Caco-2 (cell line): ENCODE measurements around the gene UCHL5. TPM values are rescaled to one million over a fixed set of nuclear protein-coding genes. Genes with fewer than 3 reads are reported as not detected.

Source experiments
- BruUV-seq: library from RNA; stranded (reverse); fragments of 400-500 nt; replicated peaks from 2 replicates; lab custom pipeline; 2021; lab: Mats Ljungman, UMichigan
- CTCF ChIA-PET: fragments of 300-600 bp; sonication (Branson Sonifier 250); formaldehyde crosslinking; loops from one replicate; lab custom pipeline; 2022; ENCODE audit warnings: antibody characterized with exemption; lab: Charles Lee
- POLR2A ChIA-PET: fragments of 300-600 bp; sonication (Branson Sonifier 250); formaldehyde crosslinking; loops from one replicate; lab custom pipeline; 2022; ENCODE audit warnings: antibody characterized with exemption; lab: Charles Lee
- DNase-seq, 2 experiments: peaks; one replicate each; pipeline versions ENCODE4 v3.0.0 to v3.0.0-alpha.2; 2020 to 2022
- H3K27me3 ChIP-seq: replicated peaks from 2 replicates; pipeline ENCODE4 v1.6.0; 2011; ENCODE audit warnings: low read length; ENCODE audit not compliant: control insufficient read depth, insufficient read depth
- H3K36me3 ChIP-seq: 2 replicates; pipeline ENCODE4 v1.5.1; 2011; ENCODE audit warnings: low read length; ENCODE audit not compliant: control insufficient read depth, insufficient read depth
- H3K4me1 ChIP-seq: fragments of 250-450 bp; sonication (Bioruptor Pico); 2 replicates; pipeline ENCODE4 v1.5.1; 2020; ENCODE audit warnings: mild to moderate bottlenecking
- H3K4me3 ChIP-seq: 2 replicates; pipeline ENCODE4 v1.5.1; 2011; ENCODE audit warnings: low read depth, mild to moderate bottlenecking, control low read depth, low read length
- H3K9me3 ChIP-seq: fragments of 250-450 bp; sonication (Bioruptor Pico); 2 replicates; pipeline ENCODE4 v1.5.1; 2020; ENCODE audit warnings: mild to moderate bottlenecking, moderate library complexity
- H3K27ac Mint-ChIP-seq: one replicate; pipeline ENCODE4 v1.8.0; 2022; ENCODE audit warnings: mixed read lengths; ENCODE audit not compliant: unreplicated experiment
- H3K27me3 Mint-ChIP-seq: one replicate; pipeline ENCODE4 v1.8.0; 2022; ENCODE audit warnings: mixed read lengths; ENCODE audit not compliant: insufficient read depth, unreplicated experiment
- H3K36me3 Mint-ChIP-seq: one replicate; pipeline ENCODE4 v1.8.0; 2022; ENCODE audit warnings: mild to moderate bottlenecking, mixed read lengths; ENCODE audit not compliant: insufficient read depth, unreplicated experiment
- H3K4me1 Mint-ChIP-seq: one replicate; pipeline ENCODE4 v1.8.0; 2022; ENCODE audit warnings: low read depth, mixed read lengths; ENCODE audit not compliant: unreplicated experiment
- H3K4me3 Mint-ChIP-seq: one replicate; pipeline ENCODE4 v1.8.0; 2022; ENCODE audit warnings: mild to moderate bottlenecking, moderate library complexity, mixed read lengths; ENCODE audit not compliant: unreplicated experiment
- H3K9me3 Mint-ChIP-seq: one replicate; pipeline ENCODE4 v1.8.0; 2022; ENCODE audit warnings: mixed read lengths; ENCODE audit not compliant: unreplicated experiment
- CTCF ChIP-seq, 2 experiments: fragments of 200-600 bp in 1 of 2; IDR thresholded peaks; 1 replicate in 1 of 2; 2 replicates in 1 of 2; pipeline versions ENCODE4 v1.5.1 to v1.8.0; 2011 to 2022; ENCODE audit warnings: antibody characterized with exemption in 1 of 2, control low read depth in 1 of 2, inconsistent platforms in 1 of 2, low read depth in 1 of 2, low read length in 1 of 2, mild to moderate bottlenecking in 1 of 2, moderate library complexity in 1 of 2; ENCODE audit not compliant: insufficient read depth in 1 of 2, severe bottlenecking in 1 of 2, unreplicated experiment in 1 of 2
- intact Hi-C: fragments of 100-400 bp; cut with micrococcal nuclease; formaldehyde crosslinking; loops from one replicate; pipeline ENCODE4 v1.10.0; 2022; ENCODE audit not compliant: unreplicated experiment
- total RNA-seq: library from RNA; stranded (reverse); gene quantifications from 2 replicates; pipeline ENCODE4 v1.2.3, GENCODE V29; 2022

Gene UCHL5
- total RNA-seq, 1 experiment from 2014 or later, result 49.6 TPM

GRCh38 chr1:192978195-192978710, 80.9 kb downstream of the UCHL5 start:
- no peaks in the 10 kb centered on the region for H3K36me3 ChIP-seq
- ChIA-PET POLR2A (no interaction called here), CTCF (no interaction called here)
- H3K4me1 Mint-ChIP-seq, result peaks cover 9% of the 10 kb centered on the region
- peak overlapping the region; percentile 13 for H3K27ac Mint-ChIP-seq
- peaks cover 5% of the 10 kb centered on the region; the same call in 1 of the 2 replicates for H3K4me1 ChIP-seq
- H3K9me3 Mint-ChIP-seq, result peaks cover 7% of the 10 kb centered on the region
- no peak for TF ChIP-seq CTCF (IDR thresholded peaks at IDR 0.05; ENCODE audit: insufficient read depth in 1 of 2, low read depth in 1 of 2, low read length in 1 of 2, severe bottlenecking in 1 of 2, unreplicated experiment in 1 of 2)
- intact Hi-C loops, result no loop called here
- H3K9me3 ChIP-seq, result no peaks in the 10 kb centered on the region
- no peaks in the 10 kb centered on the region for H3K27me3 ChIP-seq
- peaks cover 4% of the 10 kb centered on the region for H3K36me3 Mint-ChIP-seq
- BruUV-seq, result no TSS peak
- no peak for DNase-seq
- no peaks in the 10 kb centered on the region for H3K27me3 Mint-ChIP-seq
- no peak overlapping the region for H3K4me3 ChIP-seq
- no peak overlapping the region for H3K4me3 Mint-ChIP-seq

- Mint-ChIP-seq H3K4me3 (no peak overlapping the region), H3K27ac (no peak overlapping the region), H3K36me3 (peaks cover 4% of the 10 kb centered on the region), H3K4me1 (peaks cover 7% of the 10 kb centered on the region), H3K9me3 (peaks cover 7% of the 10 kb centered on the region), H3K27me3 (no peaks in the 10 kb centered on the region)
- no peaks in the 10 kb centered on the region for H3K9me3 ChIP-seq
- no TSS peak for BruUV-seq
- H3K4me3 ChIP-seq, result no peak overlapping the region
- no peak for DNase-seq
- H3K36me3 ChIP-seq, result no peaks in the 10 kb centered on the region
- ChIA-PET POLR2A (no interaction called here), CTCF (no interaction called here)
- TF ChIP-seq CTCF (IDR thresholded peaks at IDR 0.05; ENCODE audit: insufficient read depth in 1 of 2, low read depth in 1 of 2, low read length in 1 of 2, severe bottlenecking in 1 of 2, unreplicated experiment in 1 of 2), result no peak
- intact Hi-C loops, result no loop called here
- peaks cover 5% of the 10 kb centered on the region; the same call in 1 of the 2 replicates for H3K4me1 ChIP-seq
- H3K27me3 ChIP-seq, result no peaks in the 10 kb centered on the region
Measured at GRCh38 chr1:192977089-192977706, 82.0 kb downstream of the UCHL5 start.

DNA sequence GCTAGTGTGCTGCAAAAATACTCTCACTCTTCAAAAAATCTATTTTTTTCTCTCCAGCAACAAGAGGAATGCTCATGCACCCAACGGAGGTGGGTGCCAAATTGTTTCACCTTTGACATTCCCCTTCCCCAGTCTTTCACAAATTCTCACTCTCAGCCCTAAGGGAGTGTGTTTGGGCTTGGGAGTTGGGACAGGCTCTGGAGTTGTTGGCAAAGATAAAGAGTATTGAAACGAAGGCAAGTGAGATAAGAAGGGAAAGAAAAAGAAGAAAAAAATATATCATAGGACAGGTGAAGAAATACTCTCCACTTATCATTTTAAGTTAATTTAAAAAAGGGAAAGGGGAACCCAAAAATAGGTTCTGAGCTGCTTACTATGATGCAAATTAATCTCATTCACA, 82.6 kb downstream of the UCHL5 start:
- H3K27me3 Mint-ChIP-seq, result no peaks in the 10 kb centered on the region
- H3K4me3 ChIP-seq, result no peak overlapping the region
- peaks cover 7% of the 10 kb centered on the region for H3K4me1 Mint-ChIP-seq
- no TSS peak for BruUV-seq
- H3K4me3 Mint-ChIP-seq, result no peak overlapping the region
- no peaks in the 10 kb centered on the region for H3K36me3 ChIP-seq
- H3K27me3 ChIP-seq, result no peaks in the 10 kb centered on the region
- CTCF ChIA-PET, result no interaction called here
- peaks cover 5% of the 10 kb centered on the region; the same call in 1 of the 2 replicates for H3K4me1 ChIP-seq
- peaks cover 7% of the 10 kb centered on the region for H3K9me3 Mint-ChIP-seq
- H3K36me3 Mint-ChIP-seq, result peaks cover 4% of the 10 kb centered on the region
- DNase-seq, result no peak
- TF ChIP-seq CTCF (IDR thresholded peaks at IDR 0.05; ENCODE audit: insufficient read depth in 1 of 2, low read depth in 1 of 2, low read length in 1 of 2, severe bottlenecking in 1 of 2, unreplicated experiment in 1 of 2), result no peak
- H3K27ac Mint-ChIP-seq, result no peak overlapping the region
- POLR2A ChIA-PET, result no interaction called here
- no peaks in the 10 kb centered on the region for H3K9me3 ChIP-seq
- intact Hi-C loops, result no loop called here
